Ovary (tissue), 3 donors: ENCODE data around the gene RAD51D.

Experiments
- EP300 ChIP-seq: sonication (generic); formaldehyde crosslinking; IDR thresholded peaks from one replicate; pipeline ENCODE4 v1.6.1; 2017; ENCODE audit warnings: antibody characterized with exemption
- TF ChIP-seq, protein P1 (sequence below), 3 donors: fragments of 450-650 bp in 2 of 3; fragments of 200-600 bp in 1 of 3; IDR thresholded peaks; one replicate each; pipeline versions ENCODE4 v1.5.1 to v1.8.0; 2016 to 2022; ENCODE audit warnings: antibody characterized with exemption in 3 of 3, mild to moderate bottlenecking in 1 of 3
- donor health status: DM: no; HTN: no; CAD: no.

DNA sequence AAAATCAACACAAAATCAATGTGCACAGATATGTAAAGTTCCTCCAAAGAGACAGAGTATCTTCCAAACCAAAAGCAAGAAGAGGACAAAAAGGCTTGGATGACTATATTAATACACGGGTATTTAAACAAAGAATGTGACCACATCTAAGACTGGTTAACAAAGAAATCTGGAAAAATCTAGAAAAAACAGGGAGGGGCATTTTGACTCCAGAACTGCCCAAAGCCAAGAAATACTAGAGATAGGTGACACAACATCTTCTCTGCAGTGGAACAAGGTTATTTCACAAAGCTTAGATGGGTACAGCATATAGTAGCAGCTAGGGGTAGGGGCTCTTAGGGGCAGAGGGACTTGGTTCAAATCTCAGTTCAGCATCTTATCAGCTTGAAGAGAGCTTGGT is 66.5 kb downstream of the RAD51D start:
- TF ChIP-seq, protein P1, sequence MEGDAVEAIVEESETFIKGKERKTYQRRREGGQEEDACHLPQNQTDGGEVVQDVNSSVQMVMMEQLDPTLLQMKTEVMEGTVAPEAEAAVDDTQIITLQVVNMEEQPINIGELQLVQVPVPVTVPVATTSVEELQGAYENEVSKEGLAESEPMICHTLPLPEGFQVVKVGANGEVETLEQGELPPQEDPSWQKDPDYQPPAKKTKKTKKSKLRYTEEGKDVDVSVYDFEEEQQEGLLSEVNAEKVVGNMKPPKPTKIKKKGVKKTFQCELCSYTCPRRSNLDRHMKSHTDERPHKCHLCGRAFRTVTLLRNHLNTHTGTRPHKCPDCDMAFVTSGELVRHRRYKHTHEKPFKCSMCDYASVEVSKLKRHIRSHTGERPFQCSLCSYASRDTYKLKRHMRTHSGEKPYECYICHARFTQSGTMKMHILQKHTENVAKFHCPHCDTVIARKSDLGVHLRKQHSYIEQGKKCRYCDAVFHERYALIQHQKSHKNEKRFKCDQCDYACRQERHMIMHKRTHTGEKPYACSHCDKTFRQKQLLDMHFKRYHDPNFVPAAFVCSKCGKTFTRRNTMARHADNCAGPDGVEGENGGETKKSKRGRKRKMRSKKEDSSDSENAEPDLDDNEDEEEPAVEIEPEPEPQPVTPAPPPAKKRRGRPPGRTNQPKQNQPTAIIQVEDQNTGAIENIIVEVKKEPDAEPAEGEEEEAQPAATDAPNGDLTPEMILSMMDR (IDR thresholded peaks at IDR 0.05): no peak
- no peak for TF ChIP-seq EP300
